Stimulated activated CD4-positive, alpha-beta T cell treated with anti-CD3 and anti-CD28 coated beads, Interleukin-12 subunit alpha, Interleukin-12 subunit beta, amount 100 ng/mL, for 24 hours (primary cell): Measurements from ENCODE around the gene TMEM154.
A peak's percentile ranks its signal among the peaks of the same experiment; 100 is the strongest.

Source experiments
- DNase-seq, 2 experiments: peaks; one replicate each; pipeline ENCODE4 v3.0.0-alpha.2; 2020; ENCODE audit warnings: low read depth in 2 of 2

TMEM154 gene

DNA sequence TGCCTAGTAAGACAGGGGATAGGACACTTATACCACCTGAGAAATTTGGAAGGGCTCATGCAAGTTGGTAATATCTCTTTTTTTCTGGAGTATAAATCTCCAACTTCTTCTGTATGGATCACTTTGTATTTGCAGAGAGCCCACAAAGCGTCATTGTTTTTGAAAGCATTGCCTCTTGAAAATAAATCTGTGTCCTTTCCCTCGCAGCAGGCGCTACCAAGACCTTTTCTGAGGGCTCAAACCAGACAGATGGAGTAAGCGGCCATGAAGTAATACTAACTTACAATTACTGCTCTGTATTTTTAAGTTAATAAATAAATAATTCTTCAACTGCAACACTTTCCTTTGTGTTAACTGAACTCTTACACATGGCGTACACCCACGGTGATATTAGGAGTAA is 87.9 kb downstream of the TMEM154 start:
- DNase-seq = no peak

DNA sequence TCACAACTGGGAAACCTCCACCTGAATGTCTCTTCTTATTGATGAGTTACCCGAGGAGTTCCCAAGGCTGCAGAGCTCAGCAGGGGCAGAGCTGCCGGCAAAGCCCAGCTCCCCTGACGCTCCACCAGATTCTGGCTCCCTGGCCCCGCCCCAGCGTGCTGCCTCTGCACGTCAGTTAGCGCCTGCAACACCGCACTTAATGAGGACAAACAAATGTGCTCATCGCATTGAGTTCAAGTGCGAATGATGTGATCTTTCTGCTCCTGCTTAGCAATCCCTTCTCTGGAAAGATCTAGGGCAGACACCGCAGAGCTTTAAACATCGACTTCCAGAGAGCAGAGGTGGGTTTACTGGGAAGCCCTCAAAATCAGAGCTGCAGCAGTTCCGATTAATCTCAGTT is 88.4 kb downstream of the TMEM154 start:
- DNase-seq = peak in 1 of 2 experiments; percentile 22

DNA sequence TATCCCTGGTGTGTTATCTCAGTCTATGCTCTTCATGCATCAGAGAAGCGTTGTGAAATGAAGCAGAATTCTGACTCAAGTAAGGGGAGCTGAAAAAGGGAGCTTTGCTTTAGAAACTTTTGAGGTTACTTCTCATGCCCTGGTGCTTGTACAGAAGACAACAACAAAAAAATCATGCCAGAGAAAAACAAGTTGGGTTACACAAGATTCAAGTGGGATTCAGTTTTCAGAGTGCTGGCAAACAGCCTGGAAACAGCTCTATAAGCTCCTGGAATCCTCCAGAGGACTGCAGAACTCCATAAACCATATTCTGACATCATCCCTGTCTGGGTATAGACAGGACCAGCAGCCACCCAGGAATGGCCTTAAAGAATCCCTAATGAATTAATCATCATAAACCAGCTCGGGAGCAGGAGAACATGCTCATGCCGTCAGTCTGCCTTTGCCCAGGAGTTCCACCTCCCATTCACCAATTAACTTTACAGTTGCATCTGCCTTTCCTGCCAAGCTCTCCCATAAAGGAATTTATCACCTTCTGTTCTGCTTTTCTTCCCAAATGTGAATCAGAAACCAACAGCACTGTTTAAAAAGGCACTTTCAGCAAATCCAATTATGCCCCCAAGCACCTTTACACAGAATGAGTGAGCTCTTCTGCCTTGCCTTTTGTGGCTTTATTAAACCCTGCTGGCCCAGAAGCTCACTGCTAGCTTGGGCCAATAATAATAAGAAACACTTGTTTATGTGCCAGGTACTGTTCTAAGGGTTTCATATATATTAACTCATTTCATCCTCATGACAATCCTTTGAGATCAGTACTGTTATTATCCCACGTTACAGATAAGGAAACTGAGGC is 89.4 kb downstream of the TMEM154 start:
- no peak for DNase-seq

DNA sequence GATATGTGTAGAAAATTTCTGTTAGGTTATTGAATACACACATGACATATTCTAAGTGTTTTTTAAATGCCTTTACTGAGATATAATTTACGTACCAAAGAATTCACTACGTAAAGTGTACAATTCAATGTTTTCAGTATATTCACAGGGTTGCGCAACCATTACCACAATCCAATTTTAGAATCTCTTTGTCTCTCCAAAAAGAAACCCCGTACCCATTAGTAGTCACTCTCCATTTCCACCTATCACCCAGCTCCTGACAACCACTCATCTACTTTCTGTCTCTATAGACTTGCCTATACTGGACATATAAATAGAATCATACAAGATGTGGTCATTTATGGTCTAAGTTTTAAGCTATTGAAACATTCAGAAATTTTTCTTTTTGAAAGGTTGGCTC is 90.9 kb downstream of the TMEM154 start:
- DNase-seq = no peak

DNA sequence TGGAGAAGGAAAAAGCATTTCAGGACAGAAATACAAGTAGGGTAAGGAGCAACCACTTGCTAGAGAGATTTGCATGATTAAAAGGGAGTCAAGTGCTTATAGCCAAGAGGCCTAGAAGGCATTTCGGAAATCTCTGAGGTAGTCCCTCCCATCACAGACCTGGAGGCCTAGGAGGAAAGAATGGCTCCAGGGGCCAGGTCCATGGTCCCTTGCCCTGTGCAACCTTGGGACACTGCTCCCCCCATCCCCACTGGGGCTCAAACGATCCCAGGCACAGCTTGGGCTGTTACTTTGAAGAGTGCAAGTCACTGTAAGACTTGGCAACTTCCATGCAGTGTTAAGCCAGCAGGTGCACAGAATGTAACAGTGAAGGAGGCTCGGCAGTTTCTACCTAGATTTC is 92.7 kb downstream of the TMEM154 start:
- no peak for DNase-seq

DNA sequence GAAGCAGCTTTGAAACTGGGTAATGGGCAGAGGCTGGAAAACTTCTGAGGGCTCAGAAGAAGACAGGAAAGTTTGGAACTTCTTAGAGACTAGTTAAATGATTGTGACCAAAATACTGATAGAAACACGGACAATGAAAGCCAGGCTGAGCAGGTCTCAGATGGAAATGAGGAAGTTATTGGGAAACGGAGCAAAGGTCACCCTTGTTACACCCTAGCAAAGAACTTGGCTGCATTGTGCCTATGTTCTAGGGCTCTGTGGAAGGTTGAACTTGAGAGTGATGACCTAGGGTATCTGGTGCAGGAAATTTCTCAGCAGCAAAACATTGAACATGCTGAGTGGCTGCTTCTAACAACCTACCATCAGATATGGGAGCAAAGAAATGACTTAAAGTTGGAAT is 93.1 kb downstream of the TMEM154 start:
- DNase-seq = no peak

DNA sequence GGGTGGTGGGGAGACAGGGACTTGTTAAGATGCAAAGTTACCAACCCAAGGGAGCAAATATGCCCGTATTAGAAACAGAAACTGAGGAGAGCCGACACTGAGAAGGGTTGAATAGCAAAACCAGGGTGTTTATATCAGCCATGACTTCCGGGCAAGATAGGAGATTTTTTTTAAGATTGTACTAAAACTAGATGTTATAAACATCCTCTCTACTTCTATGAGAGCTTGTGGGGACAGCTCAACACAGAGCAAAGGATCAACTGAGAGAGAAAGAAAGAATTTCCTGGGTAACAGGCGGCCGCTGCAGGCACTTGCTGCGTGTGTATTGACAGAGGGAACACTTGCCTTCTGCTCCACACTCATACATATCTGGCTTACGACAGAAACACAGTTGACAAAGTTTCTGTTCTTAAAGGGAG is 94.8 kb downstream of the TMEM154 start:
- DNase-seq = no peak

DNA sequence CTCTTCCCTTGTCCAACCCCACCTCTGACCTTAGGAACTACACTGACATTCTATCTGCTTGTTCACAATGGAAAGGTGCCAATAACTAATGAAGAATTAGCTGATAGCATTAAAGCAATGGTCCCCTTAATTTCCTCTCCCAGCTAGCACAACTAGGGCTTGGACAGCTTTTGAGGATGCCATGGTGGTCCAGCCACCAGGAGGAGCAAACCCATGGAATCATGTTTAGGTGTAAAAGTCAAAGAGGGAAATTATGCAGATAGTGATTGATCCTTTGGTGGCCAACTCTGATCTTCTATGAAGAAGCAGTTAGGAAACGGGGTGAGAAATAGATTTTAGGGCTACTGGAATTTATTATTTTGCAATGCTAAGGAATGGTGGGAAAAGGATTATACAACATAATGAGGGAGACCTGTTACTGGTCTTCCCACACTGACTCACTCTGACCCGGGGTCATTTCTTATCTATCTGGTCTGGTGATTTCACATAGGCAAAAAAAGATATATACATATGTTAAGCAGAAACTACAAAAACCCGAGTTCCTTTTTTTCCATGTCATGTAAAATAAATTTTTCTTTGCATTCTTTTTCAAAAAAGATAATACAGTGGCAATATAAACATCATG is 98.1 kb downstream of the TMEM154 start:
- DNase-seq = no peak

DNA sequence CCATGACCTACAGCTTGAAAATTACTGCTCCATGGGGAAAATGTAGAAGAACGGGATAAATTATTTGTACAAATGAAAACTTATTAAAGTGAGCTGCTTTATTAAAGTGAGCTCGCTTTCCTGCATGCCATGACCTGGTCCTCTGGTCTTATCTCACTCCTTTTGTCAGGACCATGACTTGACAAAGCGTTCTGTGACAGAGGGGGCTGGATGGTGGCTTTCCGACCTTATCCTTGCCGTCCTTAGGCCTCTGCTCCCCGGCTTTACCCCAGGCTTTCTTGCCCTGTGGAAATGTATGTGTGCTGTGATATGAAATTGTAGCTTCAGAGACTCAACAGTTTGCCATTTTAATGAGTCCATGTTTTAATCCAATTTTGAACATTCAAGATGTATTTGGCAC is 99.9 kb downstream of the TMEM154 start:
- no peak for DNase-seq

DNA sequence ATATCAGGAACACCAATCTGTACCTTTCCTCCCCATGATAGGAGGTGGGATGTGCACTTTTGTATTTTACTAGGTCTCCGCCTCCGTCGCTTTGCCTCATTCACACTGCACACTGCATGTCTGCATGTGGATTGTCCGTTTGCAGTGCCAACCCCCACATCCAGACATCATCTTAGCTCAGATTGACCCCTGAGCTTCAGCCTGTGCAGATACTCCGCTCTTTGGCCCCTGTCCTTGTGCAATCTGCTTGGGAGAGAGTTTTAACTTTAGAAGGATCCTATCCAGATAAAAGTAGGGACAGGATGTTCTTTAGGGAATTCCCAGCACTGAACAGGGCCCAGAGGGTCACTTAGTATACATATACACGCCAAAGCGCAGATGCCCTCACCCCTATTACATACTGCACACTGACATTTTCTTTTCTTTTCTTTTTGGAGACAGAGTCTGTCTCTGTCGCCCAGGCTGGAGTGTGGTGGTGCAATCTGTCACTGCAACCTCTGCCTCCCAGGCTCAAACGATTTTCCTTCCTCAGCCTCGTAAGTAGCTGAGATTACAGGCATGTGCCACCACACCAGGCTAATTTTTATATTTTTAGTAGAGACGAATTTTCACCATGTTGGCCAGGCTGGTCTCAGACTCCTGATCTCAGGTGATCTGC is 100.6 kb downstream of the TMEM154 start:
- no peak for DNase-seq

DNA sequence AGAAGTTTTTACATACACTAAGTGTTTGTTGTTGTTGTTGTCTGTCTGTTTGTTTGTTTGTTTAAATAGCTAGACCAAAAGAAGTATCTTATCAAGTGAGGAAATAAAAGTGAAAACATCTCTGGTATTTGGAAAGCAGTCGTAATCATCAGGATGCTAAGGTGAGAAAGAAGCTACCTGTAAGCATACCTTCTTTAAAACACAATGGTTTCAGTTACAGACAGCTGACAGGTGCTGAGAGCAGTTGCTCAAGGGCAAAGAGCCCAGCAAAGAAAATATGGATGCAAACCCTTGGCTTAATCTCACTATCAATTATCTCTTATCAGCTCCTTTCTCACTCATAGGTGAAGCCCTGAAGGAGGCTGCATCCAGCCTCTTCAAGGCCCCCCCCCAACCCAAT is 101.1 kb downstream of the TMEM154 start:
- DNase-seq = no peak

DNA sequence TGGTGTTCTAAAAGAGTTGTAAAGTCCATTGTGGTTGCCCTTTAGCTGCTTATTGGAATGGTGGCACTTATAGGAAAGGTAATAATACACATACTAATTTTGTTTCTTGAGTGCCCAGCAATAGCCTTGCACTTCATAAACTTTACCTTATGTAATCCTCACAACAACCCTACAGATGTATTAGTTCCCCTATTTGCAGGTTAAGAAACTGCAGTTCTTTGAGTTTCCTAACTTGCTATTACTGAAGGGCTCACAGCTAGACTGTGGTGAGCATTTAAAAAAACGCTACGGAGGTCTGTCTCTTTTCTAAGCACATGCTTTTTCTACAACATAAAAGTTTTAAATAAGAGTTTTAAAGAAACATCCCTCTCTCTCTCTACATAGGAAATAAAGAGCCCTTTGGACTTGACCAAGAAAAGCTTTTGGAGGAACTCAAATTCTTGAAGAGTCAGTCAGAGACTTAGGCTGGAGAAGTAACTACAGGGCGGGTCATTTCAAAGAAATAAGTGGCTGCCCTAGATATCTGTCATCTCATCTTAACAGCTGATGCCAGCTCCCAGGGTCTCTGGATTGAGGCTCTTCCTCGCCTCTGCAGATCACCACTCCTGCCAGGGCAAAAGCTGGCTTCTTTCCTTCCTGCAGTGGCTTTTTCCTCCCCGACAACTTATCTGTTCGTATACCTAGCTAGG is 101.9 kb downstream of the TMEM154 start:
- no peak for DNase-seq

DNA sequence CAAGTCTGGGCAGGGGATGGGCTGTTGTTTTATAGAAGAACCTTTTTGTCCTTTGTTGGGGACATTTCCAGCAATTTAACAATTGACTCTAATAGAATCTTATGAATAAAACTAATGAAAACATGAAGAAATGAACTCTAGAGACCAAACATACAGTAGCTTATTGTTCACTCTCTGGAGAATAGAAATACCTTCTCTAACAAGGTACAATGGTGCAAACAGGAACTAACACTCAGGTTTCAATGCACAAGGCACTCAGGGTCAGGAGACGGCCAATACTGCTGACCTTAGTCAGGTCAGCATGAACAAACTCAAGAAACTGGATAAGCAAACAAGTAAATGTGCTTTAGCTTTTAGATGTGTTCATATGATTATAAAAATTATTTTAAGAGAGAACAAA is 104.3 kb downstream of the TMEM154 start:
- DNase-seq = no peak

DNA sequence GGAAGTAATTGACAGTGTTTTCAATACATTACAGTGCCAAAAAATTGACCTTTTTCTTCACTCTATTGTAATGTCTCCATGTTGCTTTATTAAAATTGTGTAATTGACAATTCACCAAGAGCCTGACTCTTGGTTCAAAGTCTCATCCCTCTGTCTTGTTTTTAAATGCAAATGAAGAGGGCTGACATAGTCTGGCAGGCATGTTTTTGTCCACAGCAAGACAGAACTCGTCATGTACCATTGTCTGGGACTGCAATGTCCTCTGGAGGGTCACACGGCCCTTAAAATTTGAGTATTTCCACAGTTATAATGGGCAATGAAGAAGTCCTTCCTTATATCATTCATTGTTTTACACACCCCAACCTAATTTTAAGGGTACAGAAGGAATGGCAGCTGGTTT is 105.9 kb downstream of the TMEM154 start:
- no peak for DNase-seq

DNA sequence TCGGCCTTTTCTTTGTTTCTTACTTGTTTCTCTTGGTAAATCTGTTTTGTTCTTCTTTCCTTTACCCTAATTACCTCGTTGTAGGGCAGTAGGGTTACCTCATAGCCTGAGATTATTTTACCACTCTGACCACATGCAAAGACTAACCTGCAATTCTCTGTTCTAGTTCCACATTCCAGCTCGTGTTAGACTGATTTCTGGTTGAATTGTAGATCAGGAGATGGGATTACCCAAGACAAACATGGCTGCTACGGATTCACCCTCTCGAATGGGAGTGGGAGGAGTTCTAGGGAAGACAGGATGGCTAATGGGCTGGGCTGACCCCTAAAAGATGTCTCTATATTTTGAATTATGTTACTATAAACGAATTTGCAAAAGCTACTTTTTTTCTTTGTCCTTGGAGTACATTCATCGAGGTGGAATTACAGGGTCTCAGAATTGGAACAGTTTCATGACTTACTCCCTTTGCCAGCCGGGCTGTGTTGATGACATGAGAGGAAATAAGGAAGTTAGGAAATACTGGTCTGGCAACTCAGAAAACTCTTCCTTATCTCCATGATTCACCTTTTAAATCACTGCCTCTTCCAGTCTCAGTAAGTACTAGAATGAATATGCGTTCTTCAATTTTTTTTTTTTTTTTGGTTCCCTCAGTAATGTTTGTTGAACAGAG is 107.2 kb downstream of the TMEM154 start:
- no peak for DNase-seq

DNA sequence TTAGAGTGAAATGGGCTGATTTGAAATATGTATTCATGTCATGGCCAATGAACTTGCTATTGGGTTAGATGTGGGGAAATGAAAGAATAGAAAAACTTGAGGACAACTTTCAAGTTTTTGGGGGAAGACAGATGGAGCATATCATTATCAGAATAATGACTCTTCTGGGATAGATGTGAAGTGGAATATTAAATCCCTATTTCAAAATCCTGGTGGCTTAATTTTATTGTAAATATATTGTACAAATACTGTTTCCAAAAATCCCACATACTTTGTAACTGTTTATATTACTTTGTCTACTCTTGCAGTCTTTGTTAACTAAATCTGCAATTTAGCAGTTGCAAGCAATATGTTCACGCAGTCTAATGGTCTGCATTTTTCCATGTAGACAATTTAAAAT is 108.0 kb downstream of the TMEM154 start:
- DNase-seq = no peak

DNA sequence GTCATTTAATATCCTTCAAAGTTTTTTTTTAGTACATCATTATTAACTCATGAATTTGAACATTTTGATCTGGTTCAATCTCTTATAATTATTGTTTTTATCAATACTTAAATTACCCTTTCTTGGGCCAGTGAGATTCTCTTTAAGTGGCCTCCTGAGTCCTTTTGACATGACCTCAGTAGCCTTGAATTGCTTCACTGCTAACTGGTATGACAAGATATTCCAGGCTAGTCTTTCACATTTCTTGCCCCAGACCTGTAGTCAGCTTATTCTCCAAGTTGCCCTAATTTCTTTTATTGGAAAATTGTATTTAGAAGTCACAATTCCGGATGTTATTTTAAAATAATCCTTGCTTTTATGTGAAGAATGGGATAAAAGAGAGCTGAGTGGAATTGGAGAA is 108.5 kb downstream of the TMEM154 start:
- DNase-seq = no peak
